ENCODE data around the gene SLC1A7. TPM values are rescaled to one million over a fixed set of nuclear protein-coding genes. Genes with fewer than 3 reads are reported as not detected.

The SLC1A7 gene
- total RNA-seq, 4 donors from 2014 or later, result 0.24 TPM; not detected in 3

DNA sequence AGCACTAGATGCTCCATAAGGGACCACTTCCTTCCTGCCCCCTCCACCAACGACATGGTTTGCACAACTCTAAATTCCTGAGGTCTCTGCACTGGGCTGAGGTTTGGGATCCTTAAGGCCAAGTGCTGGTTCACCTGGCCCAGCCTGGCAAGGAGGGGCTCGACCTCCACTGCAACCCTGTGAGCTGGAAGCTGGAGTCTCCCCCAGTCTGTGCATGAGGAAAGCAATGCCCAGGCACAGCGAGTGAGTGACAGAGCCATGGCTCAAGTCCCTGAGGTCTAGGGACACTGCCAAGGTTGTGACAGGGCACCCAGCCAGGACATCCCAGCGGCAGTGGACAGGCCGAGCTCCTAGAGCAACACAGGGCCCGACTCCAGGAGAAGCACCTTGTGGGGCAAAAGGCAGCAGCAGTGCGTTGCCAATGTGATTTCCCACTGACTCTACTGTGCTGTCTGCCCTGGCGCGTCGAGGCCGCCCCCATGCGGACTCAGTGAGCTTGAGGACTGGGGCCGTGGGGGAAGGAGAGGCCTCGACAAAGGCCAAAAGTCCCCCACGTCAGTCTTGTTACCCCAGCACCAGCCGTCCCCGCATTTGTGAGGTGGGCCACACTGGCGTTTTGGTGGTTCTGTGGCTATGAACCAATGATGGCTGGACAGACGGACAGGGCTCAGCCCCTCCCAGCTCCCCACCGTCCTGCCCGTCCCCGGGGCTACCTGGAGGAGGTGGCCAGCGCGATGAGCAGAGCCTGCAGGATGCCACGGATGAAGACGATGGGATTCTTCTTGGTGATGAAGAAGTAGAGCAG lies 50.4 kb downstream of the SLC1A7 start:
- no peaks in the 10 kb centered on the region for H3K9me3 ChIP-seq
- H3K27ac ChIP-seq, result no peak overlapping the region
- H3K4me3 ChIP-seq, result no peak overlapping the region

DNA sequence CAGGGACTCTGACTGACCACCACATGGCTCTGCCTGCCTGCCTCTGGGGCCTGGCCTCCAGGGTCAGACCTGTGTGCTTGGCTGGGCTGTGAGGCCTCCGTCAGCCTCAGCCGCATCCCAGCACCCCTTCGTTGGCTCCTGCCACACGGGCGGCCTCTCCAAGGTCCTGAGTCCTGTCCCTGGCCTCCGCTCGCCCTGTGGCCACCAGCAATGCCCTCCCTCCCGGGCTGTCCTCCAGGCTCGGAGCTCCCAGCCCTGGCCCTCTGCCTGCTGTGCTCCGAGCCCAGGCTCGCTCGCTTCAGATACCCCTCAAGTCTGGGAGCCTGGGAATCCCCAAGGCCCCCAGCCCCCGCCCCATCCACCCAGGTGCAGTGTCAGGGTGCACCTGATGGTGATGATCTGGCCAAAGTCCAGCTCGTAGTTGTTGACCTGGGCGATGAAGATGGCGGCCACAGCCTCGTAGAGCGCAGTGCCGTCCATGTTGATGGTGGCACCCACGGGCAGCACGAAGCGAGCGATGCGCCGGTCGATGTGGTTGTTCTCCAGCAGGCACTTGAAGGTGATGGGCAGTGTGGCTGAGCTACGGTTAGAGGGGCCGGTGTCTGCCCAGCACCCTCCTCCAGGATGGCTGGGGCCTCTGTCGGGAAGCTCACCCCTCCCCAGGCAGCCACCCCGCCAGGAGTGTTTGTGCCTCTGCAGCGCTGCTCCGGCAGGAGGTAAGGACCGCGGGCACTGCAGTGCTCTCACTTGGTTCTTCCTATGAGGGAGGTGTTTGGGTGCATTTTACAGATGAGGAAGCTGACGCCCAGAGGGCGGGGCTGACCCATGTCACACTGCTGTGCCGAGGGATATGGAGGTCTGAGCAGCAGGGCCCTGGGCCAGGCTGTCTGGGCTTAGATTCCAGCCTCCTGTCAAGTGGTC lies 52.0 kb downstream of the SLC1A7 start:
- H3K36me3 ChIP-seq, result no peaks in the 10 kb centered on the region
- intact Hi-C loops (cut with DNase I; ENCODE audit: low total_unique reads), result no loop called here
- no peaks in the 10 kb centered on the region for H3K9me3 ChIP-seq
- no peak overlapping the region for H3K4me3 ChIP-seq
- H3K4me1 ChIP-seq, result no peaks in the 10 kb centered on the region
- H3K27me3 ChIP-seq, result no peaks in the 10 kb centered on the region
- no peak overlapping the region for H3K27ac ChIP-seq
- no peak for TF ChIP-seq POLR2A (IDR thresholded peaks at IDR 0.05)
- TF ChIP-seq, protein P1, sequence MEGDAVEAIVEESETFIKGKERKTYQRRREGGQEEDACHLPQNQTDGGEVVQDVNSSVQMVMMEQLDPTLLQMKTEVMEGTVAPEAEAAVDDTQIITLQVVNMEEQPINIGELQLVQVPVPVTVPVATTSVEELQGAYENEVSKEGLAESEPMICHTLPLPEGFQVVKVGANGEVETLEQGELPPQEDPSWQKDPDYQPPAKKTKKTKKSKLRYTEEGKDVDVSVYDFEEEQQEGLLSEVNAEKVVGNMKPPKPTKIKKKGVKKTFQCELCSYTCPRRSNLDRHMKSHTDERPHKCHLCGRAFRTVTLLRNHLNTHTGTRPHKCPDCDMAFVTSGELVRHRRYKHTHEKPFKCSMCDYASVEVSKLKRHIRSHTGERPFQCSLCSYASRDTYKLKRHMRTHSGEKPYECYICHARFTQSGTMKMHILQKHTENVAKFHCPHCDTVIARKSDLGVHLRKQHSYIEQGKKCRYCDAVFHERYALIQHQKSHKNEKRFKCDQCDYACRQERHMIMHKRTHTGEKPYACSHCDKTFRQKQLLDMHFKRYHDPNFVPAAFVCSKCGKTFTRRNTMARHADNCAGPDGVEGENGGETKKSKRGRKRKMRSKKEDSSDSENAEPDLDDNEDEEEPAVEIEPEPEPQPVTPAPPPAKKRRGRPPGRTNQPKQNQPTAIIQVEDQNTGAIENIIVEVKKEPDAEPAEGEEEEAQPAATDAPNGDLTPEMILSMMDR (IDR thresholded peaks at IDR 0.05), result no peak
- DNase-seq, result no peak

More for the DNA sequence above, 50.4 kb downstream of the SLC1A7 start:
- intact Hi-C loops (cut with DNase I; ENCODE audit: low total_unique reads), result no loop called here
- Histone ChIP-seq H3K36me3 (no peaks in the 10 kb centered on the region), H3K27me3 (no peaks in the 10 kb centered on the region), H3K4me1 (no peaks in the 10 kb centered on the region)
- DNase-seq, result no peak
- TF ChIP-seq, protein P1 (IDR thresholded peaks at IDR 0.05), result no peak
- no peak for TF ChIP-seq POLR2A (IDR thresholded peaks at IDR 0.05)

GRCh38 chr1:53089478-53090226 lies 52.8 kb downstream of the SLC1A7 start:
- Histone ChIP-seq H3K27me3 (no peaks in the 10 kb centered on the region), H3K9me3 (no peaks in the 10 kb centered on the region), H3K4me1 (no peaks in the 10 kb centered on the region), H3K4me3 (no peak overlapping the region), H3K36me3 (no peaks in the 10 kb centered on the region), H3K27ac (no peak overlapping the region)
- TF ChIP-seq POLR2A (IDR thresholded peaks at IDR 0.05), result no peak
- TF ChIP-seq, protein P1 (IDR thresholded peaks at IDR 0.05), result no peak
- intact Hi-C loops (cut with DNase I; ENCODE audit: low total_unique reads), result no loop called here
- no peak for DNase-seq

DNA sequence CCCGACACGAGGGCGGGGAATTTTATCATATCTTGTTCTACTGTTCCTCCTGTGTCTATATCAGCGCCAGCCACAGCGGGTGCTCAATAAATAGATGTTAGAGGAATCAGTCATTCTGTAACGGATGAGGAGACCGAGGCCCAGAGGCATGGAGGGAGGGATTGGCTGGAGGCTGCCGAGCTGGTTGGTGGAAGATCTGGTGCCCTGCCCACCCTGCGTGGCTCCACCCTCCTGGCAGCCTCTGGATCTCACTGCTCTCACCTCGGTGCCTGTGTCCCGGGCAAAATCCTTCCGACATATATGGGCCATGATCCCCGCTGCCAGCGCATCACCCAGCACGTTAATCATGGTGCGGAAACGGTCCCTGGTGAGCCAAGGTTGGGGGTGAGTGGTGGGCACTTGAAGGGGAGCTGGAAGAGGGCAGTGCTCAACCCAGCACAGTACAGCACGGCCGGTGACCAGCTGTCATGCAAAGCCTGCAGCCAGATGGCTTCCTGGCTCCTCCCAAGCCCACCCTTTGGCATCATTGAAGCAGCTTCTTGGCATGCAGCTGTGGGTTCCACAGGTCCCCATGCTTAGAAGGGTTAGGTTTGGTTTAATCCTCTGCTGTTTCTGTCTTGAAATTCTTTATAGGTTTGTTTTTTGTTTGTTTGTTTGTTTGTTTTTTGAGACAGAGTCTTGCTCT lies 53.7 kb downstream of the SLC1A7 start:
- DNase-seq, result no peak
- no peak overlapping the region for H3K4me3 ChIP-seq
- no peaks in the 10 kb centered on the region for H3K9me3 ChIP-seq
- no peaks in the 10 kb centered on the region for H3K36me3 ChIP-seq
- H3K27ac ChIP-seq, result no peak overlapping the region
- intact Hi-C loops (cut with DNase I; ENCODE audit: low total_unique reads), result no loop called here
- H3K27me3 ChIP-seq, result no peaks in the 10 kb centered on the region
- H3K4me1 ChIP-seq, result no peaks in the 10 kb centered on the region
- no peak for TF ChIP-seq POLR2A (IDR thresholded peaks at IDR 0.05)
- TF ChIP-seq, protein P1 (IDR thresholded peaks at IDR 0.05), result no peak

Data from uterus (tissue), 4 donors.